ENCODE results near the gene NCR2.

The NCR2 gene

GRCh38 chr6:41359617-41360313 lies 24.4 kb downstream of the NCR2 start:
- no peak for DNase-seq

- DNase-seq = no peak
Observed at GRCh38 chr6:41360314-41360685, 24.9 kb downstream of the NCR2 start.

- DNase-seq = no peak
Observed at GRCh38 chr6:41366150-41366549, 30.7 kb downstream of the NCR2 start.

- no peak for DNase-seq
Observed at GRCh38 chr6:41367061-41367460, 31.7 kb downstream of the NCR2 start.

GRCh38 chr6:41367700-41368099 lies 32.3 kb downstream of the NCR2 start:
- peak; percentile 20 for DNase-seq

- DNase-seq = no peak
Observed at GRCh38 chr6:41370488-41371111, 35.2 kb downstream of the NCR2 start.

GRCh38 chr6:41371461-41371991 lies 36.1 kb downstream of the NCR2 start:
- no peak for DNase-seq

- DNase-seq = no peak
Observed at GRCh38 chr6:41371992-41372831, 36.8 kb downstream of the NCR2 start.

- no peak for DNase-seq
Observed at GRCh38 chr6:41372832-41373626, 37.6 kb downstream of the NCR2 start.

GRCh38 chr6:41373627-41373918 lies 38.2 kb downstream of the NCR2 start:
- no peak for DNase-seq

- DNase-seq = no peak
Observed at GRCh38 chr6:41373919-41374617, 38.7 kb downstream of the NCR2 start.

- no peak for DNase-seq
Observed at GRCh38 chr6:41374618-41375590, 39.5 kb downstream of the NCR2 start.

- DNase-seq = no peak
Observed at GRCh38 chr6:41375598-41376151, 40.3 kb downstream of the NCR2 start.

GRCh38 chr6:41376176-41376575 lies 40.8 kb downstream of the NCR2 start:
- DNase-seq = no peak

GRCh38 chr6:41377071-41377470 lies 41.7 kb downstream of the NCR2 start:
- DNase-seq = no peak

GRCh38 chr6:41379306-41379705 lies 43.9 kb downstream of the NCR2 start:
- DNase-seq = no peak

GRCh38 chr6:41386594-41386993 lies 51.2 kb downstream of the NCR2 start:
- no peak for DNase-seq

- DNase-seq = no peak
Observed at GRCh38 chr6:41392246-41392645, 56.8 kb downstream of the NCR2 start.

GRCh38 chr6:41396335-41396734 lies 60.9 kb downstream of the NCR2 start:
- DNase-seq = no peak

GRCh38 chr6:41399424-41399823 lies 64.0 kb downstream of the NCR2 start:
- no peak for DNase-seq

Measured in NCI-H1417 treated with DMSO at 0.1 percent for 48 hours (cell line).